ENCODE measurements around the gene NONO.

Gene NONO

DNA sequence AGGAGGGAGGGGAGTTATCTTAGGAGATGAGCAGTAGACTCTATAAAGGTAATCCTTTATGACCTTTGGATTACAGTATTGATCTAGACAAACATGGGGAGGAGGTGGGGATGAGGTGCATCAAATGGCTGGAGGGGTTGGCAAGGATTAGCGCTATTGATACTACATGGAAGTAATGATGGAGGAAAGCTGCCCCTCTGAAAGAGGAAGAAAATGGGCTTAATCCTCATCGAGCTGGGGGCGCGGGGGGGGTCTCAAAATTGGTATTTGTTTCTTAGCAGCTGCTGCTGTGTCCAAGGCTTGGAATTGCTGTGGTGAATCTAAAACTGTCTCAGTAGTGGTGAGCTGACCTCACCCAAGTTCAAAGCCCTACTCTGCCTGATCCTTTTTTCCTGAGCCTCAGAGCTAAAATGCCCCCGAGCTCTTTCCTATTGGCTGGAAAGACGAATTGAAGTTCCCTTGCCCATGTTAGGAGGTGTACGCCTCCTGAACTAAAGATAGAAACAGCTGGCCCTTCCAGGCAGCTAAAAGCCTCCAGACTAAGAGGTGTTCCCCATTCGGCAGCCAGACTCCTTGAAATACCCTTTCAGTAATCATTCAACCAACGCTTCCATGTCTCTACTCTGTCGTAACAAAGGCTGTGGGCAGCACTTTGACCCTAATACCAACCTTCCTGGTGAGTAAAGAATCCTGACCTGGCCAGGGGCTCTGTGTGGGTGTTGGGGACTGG, 17.9 kb downstream of the NONO start, which contains the start of gene ITGB1BP2:
Gene ITGB1BP2 (plus strand): TSS at position 556 of the 730 bp plus-strand sequence. CDS start 57 bp downstream, at position 613.
- H3K27ac ChIP-seq (ENCODE audit: low read depth, low read length), result no peak within 1 kb of the TSS

DNA sequence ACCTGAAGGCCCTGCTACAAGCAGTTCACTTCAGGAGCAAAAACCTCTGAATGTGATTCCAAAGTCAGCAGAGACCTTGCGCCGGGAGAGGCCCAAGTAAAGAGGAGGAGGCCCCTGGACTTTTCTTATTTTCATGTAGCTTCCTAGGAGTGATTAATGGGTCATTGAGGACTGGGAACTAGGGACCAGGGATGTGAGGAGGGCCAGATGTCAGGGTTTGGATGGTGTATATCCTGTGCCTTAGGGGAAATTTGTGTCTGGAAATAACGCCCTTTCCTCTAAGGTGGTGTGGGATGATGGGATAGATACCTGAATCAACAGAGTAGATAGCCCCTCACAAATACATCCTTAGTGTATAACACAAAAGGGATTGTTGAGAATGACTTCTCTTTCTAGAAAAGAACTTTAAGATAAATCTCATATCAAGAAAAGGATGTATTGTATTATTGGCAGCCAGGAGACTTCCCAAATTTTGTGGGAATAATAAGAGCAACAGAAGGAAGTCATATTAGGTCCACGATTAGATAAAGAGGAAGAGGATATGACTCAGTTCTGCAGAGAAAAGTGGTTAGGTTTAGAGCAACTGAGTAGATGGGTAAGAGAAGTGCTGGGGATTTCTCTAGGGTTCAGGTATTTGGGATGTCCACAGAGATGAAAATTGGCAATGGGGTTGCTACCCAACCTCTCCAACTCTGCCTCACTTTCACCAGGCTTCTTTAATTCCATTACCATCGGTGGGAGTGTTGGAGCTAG, 19.2 kb downstream of the NONO start:
- Histone ChIP-seq H3K27ac (ENCODE audit: low read depth, low read length) (no peak overlapping the region), H3K79me2 (ENCODE audit: insufficient read depth, low read length) (no peaks in the 10 kb centered on the region)

More for the DNA sequence above, 17.9 kb downstream of the NONO start, which contains the start of gene ITGB1BP2:
- Histone ChIP-seq H4K20me1 (ENCODE audit: low read depth, low read length) (no peaks in the 10 kb centered on the region), H3K9me2 (replicated peaks; ENCODE audit: insufficient read depth, low read length) (no peaks in the 10 kb centered on the region), H3K27me3 (ENCODE audit: low read length) (no peaks in the 10 kb centered on the region), H3K4me3 (ENCODE audit: insufficient read depth, low read length, poor library complexity, severe bottlenecking) (no peak within 1 kb of the TSS), H2AFZ (ENCODE audit: low read depth, low read length, severe bottlenecking) (no peak within 1 kb of the TSS), H3F3A (ENCODE audit: insufficient read depth) (0 out of 2 replicates have a peak, but pooled peaks cover 3% of the 10 kb centered on the region), H3K36me3 (ENCODE audit: low read length) (0 out of 2 replicates have a peak, but pooled peaks cover 2% of the 10 kb centered on the region), H3K9me3 (ENCODE audit: insufficient read depth, low read length) (no peaks in the 10 kb centered on the region), H3K4me2 (ENCODE audit: low read depth, low read length, poor library complexity, severe bottlenecking) (no peak within 1 kb of the TSS), H3K79me2 (ENCODE audit: insufficient read depth, low read length) (no peaks in the 10 kb centered on the region), H3K9ac (ENCODE audit: low read length) (no peak within 1 kb of the TSS)
- TF ChIP-seq CTCF (IDR thresholded peaks at IDR 0.05; ENCODE audit: insufficient read depth, low read length, poor library complexity, severe bottlenecking) (no peak), EZH2phosphoT487 (conservative IDR thresholded peaks at IDR 0.05; ENCODE audit: low read length) (no peak)

DNA sequence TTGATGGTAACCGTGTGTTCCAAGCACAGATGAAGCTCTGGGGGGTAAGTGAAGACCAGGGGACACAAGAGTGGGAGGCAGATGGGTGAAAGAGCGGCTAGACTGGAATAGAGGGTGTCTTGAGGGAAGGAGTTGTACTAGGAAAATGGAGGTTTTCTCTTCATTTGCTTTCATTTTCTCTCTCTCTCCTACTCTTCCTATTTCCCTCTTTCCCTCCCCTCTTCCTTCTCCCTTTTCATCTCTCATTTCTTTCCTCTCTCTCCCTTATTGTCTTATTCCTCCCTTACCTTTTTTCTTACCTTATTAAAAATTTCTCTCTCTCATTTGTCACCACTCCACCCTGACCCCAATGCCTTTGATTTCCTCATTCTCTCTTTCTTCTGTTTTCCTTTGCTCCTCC, 21.1 kb downstream of the NONO start:
- TF ChIP-seq CTCF (IDR thresholded peaks at IDR 0.05; ENCODE audit: insufficient read depth, low read length, poor library complexity, severe bottlenecking) (no peak), EZH2phosphoT487 (conservative IDR thresholded peaks at IDR 0.05; ENCODE audit: low read length) (no peak)
- H3K36me3 ChIP-seq (ENCODE audit: low read length), result no peaks in the 10 kb centered on the region

More for the DNA sequence above, 19.2 kb downstream of the NONO start:
- Histone ChIP-seq H3F3A (ENCODE audit: insufficient read depth) (0 out of 2 replicates have a peak, but pooled peaks cover 3% of the 10 kb centered on the region), H3K4me2 (ENCODE audit: low read depth, low read length, poor library complexity, severe bottlenecking) (no peak overlapping the region), H3K27me3 (ENCODE audit: low read length) (no peaks in the 10 kb centered on the region), H3K9me2 (replicated peaks; ENCODE audit: insufficient read depth, low read length) (no peaks in the 10 kb centered on the region), H4K20me1 (ENCODE audit: low read depth, low read length) (no peaks in the 10 kb centered on the region), H3K9me3 (ENCODE audit: insufficient read depth, low read length) (no peaks in the 10 kb centered on the region), H3K36me3 (ENCODE audit: low read length) (no peaks in the 10 kb centered on the region), H3K4me3 (ENCODE audit: insufficient read depth, low read length, poor library complexity, severe bottlenecking) (no peak overlapping the region), H3K9ac (ENCODE audit: low read length) (no peak overlapping the region), H2AFZ (ENCODE audit: low read depth, low read length, severe bottlenecking) (no peak overlapping the region)
- no peak for TF ChIP-seq CTCF (IDR thresholded peaks at IDR 0.05; ENCODE audit: insufficient read depth, low read length, poor library complexity, severe bottlenecking)
- TF ChIP-seq EZH2phosphoT487 (conservative IDR thresholded peaks at IDR 0.05; ENCODE audit: low read length), result no peak

More for the DNA sequence above, 21.1 kb downstream of the NONO start:
- Histone ChIP-seq H3F3A (ENCODE audit: insufficient read depth) (no peaks in the 10 kb centered on the region), H2AFZ (ENCODE audit: low read depth, low read length, severe bottlenecking) (no peak overlapping the region), H3K9me2 (replicated peaks; ENCODE audit: insufficient read depth, low read length) (no peaks in the 10 kb centered on the region), H3K27ac (ENCODE audit: low read depth, low read length) (no peak overlapping the region), H3K9me3 (ENCODE audit: insufficient read depth, low read length) (no peaks in the 10 kb centered on the region), H3K27me3 (ENCODE audit: low read length) (no peaks in the 10 kb centered on the region), H4K20me1 (ENCODE audit: low read depth, low read length) (no peaks in the 10 kb centered on the region), H3K79me2 (ENCODE audit: insufficient read depth, low read length) (no peaks in the 10 kb centered on the region), H3K4me2 (ENCODE audit: low read depth, low read length, poor library complexity, severe bottlenecking) (no peak overlapping the region), H3K9ac (ENCODE audit: low read length) (no peak overlapping the region), H3K4me3 (ENCODE audit: insufficient read depth, low read length, poor library complexity, severe bottlenecking) (no peak overlapping the region)

All from SU-DHL-6 (cell line).